CD4-positive, alpha-beta T cell treated with Interleukin-15 for 4 hours (primary cell): Measurements from ENCODE around the gene CA4.

Experiments
- DNase-seq: peaks from one replicate; pipeline ENCODE4 v3.0.0-alpha.2; 2020; ENCODE audit warnings: low spot score

The CA4 gene

GRCh38 chr17:60130466-60130865 is 19.3 kb upstream of the CA4 start:
- DNase-seq, result no peak

- DNase-seq, result no peak
These were observed 15.2 kb upstream of the CA4 start for GRCh38 chr17:60134396-60135150.

- peak; percentile 75 for DNase-seq
These were observed 14.4 kb upstream of the CA4 start for GRCh38 chr17:60135151-60135950.

- no peak for DNase-seq
These were observed 13.7 kb upstream of the CA4 start for GRCh38 chr17:60135951-60136666.

- DNase-seq, result no peak
These were observed 12.0 kb upstream of the CA4 start for GRCh38 chr17:60137731-60138130.

GRCh38 chr17:60138769-60139437 is 10.9 kb upstream of the CA4 start:
- no peak for DNase-seq

- DNase-seq, result peak; percentile 56
These were observed 10.1 kb upstream of the CA4 start for GRCh38 chr17:60139438-60140285.

- DNase-seq, result no peak
These were observed 8.4 kb upstream of the CA4 start for GRCh38 chr17:60141111-60142018.

GRCh38 chr17:60142872-60143499 is 6.8 kb upstream of the CA4 start:
- peak; percentile 67 for DNase-seq

GRCh38 chr17:60145006-60145935 is 4.5 kb upstream of the CA4 start:
- DNase-seq, result no peak

- DNase-seq, result no peak
These were observed 3.6 kb upstream of the CA4 start for GRCh38 chr17:60146206-60146605.

- DNase-seq, result no peak
These were observed 2.1 kb upstream of the CA4 start for GRCh38 chr17:60147553-60148223.

GRCh38 chr17:60148373-60148772 is 1.4 kb upstream of the CA4 start:
- DNase-seq, result no peak

GRCh38 chr17:60151355-60151754 is 1.6 kb downstream of the CA4 start:
- DNase-seq, result no peak

GRCh38 chr17:60153606-60154390 is 4.0 kb downstream of the CA4 start:
- no peak for DNase-seq

GRCh38 chr17:60154616-60155426 is 5.0 kb downstream of the CA4 start:
- DNase-seq, result no peak
